Keratinocyte (primary cell): ENCODE measurements around the gene STAC2. TPM values are rescaled to one million over a fixed set of nuclear protein-coding genes. Genes with fewer than 3 reads are reported as not detected.

Experiments used
- DNase-seq: peaks from one replicate; pipeline ENCODE4 v3.0.0-alpha.2; 2011; ENCODE audit warnings: low read depth, missing footprints, low spot score
- FAIRE-seq: peaks from 2 replicates; lab custom pipeline; 2011; peaks lifted over from hg19 to GRCh38; lab: Jason Lieb, UNC
- H2AFZ ChIP-seq: 2 replicates; pipeline ENCODE4 v1.6.0; 2012; ENCODE audit warnings: low read length, control low read depth, inconsistent platforms; ENCODE audit not compliant: control insufficient read depth
- H3K27ac ChIP-seq: 2 replicates; pipeline ENCODE4 v1.5.1; 2011; ENCODE audit warnings: low read length; ENCODE audit not compliant: control insufficient read depth, insufficient read depth
- H3K27me3 ChIP-seq: 3 replicates; pipeline ENCODE4 v1.6.0; 2011; ENCODE audit warnings: low read length; ENCODE audit not compliant: control insufficient read depth, insufficient read depth; ENCODE audit errors: extremely low read depth
- H3K36me3 ChIP-seq, 2 experiments: 2 replicates in 1 of 2; 3 replicates in 1 of 2; pipeline ENCODE4 v1.5.1; 2011; ENCODE audit warnings: low read length in 2 of 2, mild to moderate bottlenecking in 1 of 2; ENCODE audit not compliant: control insufficient read depth in 2 of 2, insufficient read depth in 2 of 2; ENCODE audit errors: extremely low read depth in 1 of 2
- H3K4me1 ChIP-seq: 3 replicates; pipeline ENCODE4 v1.5.1; 2011; ENCODE audit warnings: low read length; ENCODE audit not compliant: control insufficient read depth, insufficient read depth; ENCODE audit errors: extremely low read depth
- H3K4me2 ChIP-seq: 3 replicates; pipeline ENCODE4 v1.6.0; 2011; ENCODE audit warnings: low read depth, low read length; ENCODE audit not compliant: control insufficient read depth, insufficient read depth; ENCODE audit errors: extremely low read depth
- H3K4me3 ChIP-seq, 3 experiments: fragments of 200-600 bp in 1 of 3; sonication (generic) in 1 of 3; 2 replicates in 2 of 3; 3 replicates in 1 of 3; pipeline ENCODE4 v1.5.1; 2011 to 2016; ENCODE audit warnings: low read length in 3 of 3, mild to moderate bottlenecking in 3 of 3, control low read depth in 2 of 3, inconsistent platforms in 1 of 3, low read depth in 1 of 3, mixed read lengths in 1 of 3, mixed run types in 1 of 3, moderate library complexity in 1 of 3; ENCODE audit not compliant: control insufficient read depth in 2 of 3, insufficient read depth in 2 of 3; ENCODE audit errors: extremely low read depth in 1 of 3
- H3K79me2 ChIP-seq: 2 replicates; pipeline ENCODE4 v1.6.0; 2012; ENCODE audit warnings: low read length; ENCODE audit not compliant: control insufficient read depth, insufficient read depth
- H3K9ac ChIP-seq: 3 replicates; pipeline ENCODE4 v1.6.0; 2011; ENCODE audit warnings: low read length; ENCODE audit not compliant: control insufficient read depth, insufficient read depth; ENCODE audit errors: extremely low read depth
- H3K9me1 ChIP-seq: 3 replicates; pipeline ENCODE4 v1.6.0; 2011; ENCODE audit warnings: low read length; ENCODE audit not compliant: control insufficient read depth, insufficient read depth; ENCODE audit errors: extremely low read depth
- H3K9me3 ChIP-seq: 2 replicates; pipeline ENCODE4 v1.5.1; 2012; ENCODE audit warnings: low read depth, low read length; ENCODE audit not compliant: control insufficient read depth
- H4K20me1 ChIP-seq: 3 replicates; pipeline ENCODE4 v1.6.0; 2011; ENCODE audit warnings: low read length; ENCODE audit not compliant: control insufficient read depth, insufficient read depth; ENCODE audit errors: extremely low read depth
- CTCF ChIP-seq, 3 experiments: IDR thresholded peaks in 1 of 3; conservative IDR thresholded peaks in 1 of 3; optimal IDR thresholded peaks in 1 of 3; 2 replicates in 2 of 3; 3 replicates in 1 of 3; pipeline versions ENCODE3 to v1.5.1; 2011; ENCODE audit warnings: low read length in 3 of 3, mild to moderate bottlenecking in 3 of 3, moderate library complexity in 2 of 3, control low read depth in 1 of 3, inconsistent platforms in 1 of 3; ENCODE audit not compliant: insufficient read depth in 2 of 3; ENCODE audit errors: extremely low read depth in 1 of 3
- EZH2 ChIP-seq: IDR thresholded peaks from one replicate; pipeline ENCODE4 v1.6.1; 2012; ENCODE audit warnings: inconsistent platforms, mild to moderate bottlenecking, low read length, moderate library complexity
- dilution Hi-C: fragments of 300-500 bp; cut with MboI; formaldehyde crosslinking; loops from one replicate; pipeline ENCODE4 v1.7.0; 2020; ENCODE audit warnings: low sequenced_read_pairs; ENCODE audit not compliant: extremely low pct_ligation_motif_present
- polyA plus RNA-seq, 5 experiments: library from polyadenylated mRNA; depleted of rRNA in 3 of 5; stranded (reverse) in 3 of 5; stranded (forward) in 1 of 5; unstranded in 1 of 5; fragments of >200 nt; gene quantifications; 1 replicate in 1 of 5; 2 replicates in 3 of 5; 3 replicates in 1 of 5; pipeline versions ENCODE4 v1.2.1 to v1.2.3, GENCODE V29; 2011 to 2012; ENCODE audit warnings: missing spikeins in 2 of 5, low read depth in 1 of 5, low replicate concordance in 1 of 5

Gene STAC2
- polyA plus RNA-seq, 1 donor (not counting 4 experiments of a cell fraction or from before 2014, with no cell fraction given) = not detected

GRCh38 chr17:39204245-39204644 lies 21.5 kb downstream of the STAC2 start:
- H4K20me1 ChIP-seq = peaks cover 14% of the 10 kb centered on the region
- peaks cover 29% of the 10 kb centered on the region for H3K79me2 ChIP-seq
- FAIRE-seq = no peak
- dilution Hi-C loops = no loop called here
- no peak overlapping the region for H3K27ac ChIP-seq
- peaks cover 22 to 31% of the 10 kb centered on the region in 2 experiments for H3K36me3 ChIP-seq
- no peaks in the 10 kb centered on the region for H3K9me1 ChIP-seq
- H3K4me1 ChIP-seq = peaks cover 16% of the 10 kb centered on the region
- DNase-seq = no peak
- no peak overlapping the region for H3K4me3 ChIP-seq
- TF ChIP-seq CTCF (optimal IDR thresholded peaks at IDR 0.05 in 1 of 3, IDR thresholded peaks at IDR 0.05 in 1 of 3, conservative IDR thresholded peaks at IDR 0.05 in 1 of 3; ENCODE audit: extremely low read depth in 1 of 3, insufficient read depth in 2 of 3, low read length in 3 of 3) (no peak), EZH2 (no peak)
- peaks cover 9% of the 10 kb centered on the region for H3K27me3 ChIP-seq
- H3K9ac ChIP-seq = no peak overlapping the region
- no peaks in the 10 kb centered on the region for H3K9me3 ChIP-seq
- no peak overlapping the region for H3K4me2 ChIP-seq
- H2AFZ ChIP-seq = no peak overlapping the region

- Histone ChIP-seq H4K20me1 (peaks cover 14% of the 10 kb centered on the region), H3K36me3 (peaks cover 22 to 31% of the 10 kb centered on the region in 2 experiments), H3K9ac (peak overlapping the region; percentile 100), H3K9me3 (no peaks in the 10 kb centered on the region), H3K27ac (peak overlapping the region; percentile 100), H3K4me3 (peak overlapping the region; percentile 87 to 93 (median 92)), H3K4me1 (peaks cover 25% of the 10 kb centered on the region), H3K79me2 (peaks cover 34% of the 10 kb centered on the region), H2AFZ (no peak overlapping the region), H3K4me2 (peak overlapping the region; percentile 99), H3K27me3 (no peaks in the 10 kb centered on the region), H3K9me1 (no peaks in the 10 kb centered on the region)
- no peak for FAIRE-seq
- dilution Hi-C loops = no loop called here
- TF ChIP-seq EZH2 (no peak), CTCF (optimal IDR thresholded peaks at IDR 0.05 in 1 of 3, IDR thresholded peaks at IDR 0.05 in 1 of 3, conservative IDR thresholded peaks at IDR 0.05 in 1 of 3; ENCODE audit: extremely low read depth in 1 of 3, insufficient read depth in 2 of 3, low read length in 3 of 3) (no peak)
- no peak for DNase-seq
These were observed 24.7 kb downstream of the STAC2 start for GRCh38 chr17:39200957-39201510.
